ENCODE data around the gene GTPBP2. TPM values are rescaled to one million over a fixed set of nuclear protein-coding genes. Genes with fewer than 3 reads are reported as not detected.

Gene GTPBP2
- total and polyA plus RNA-seq, 2 of the 13 experiments (the other 11 are each of a cell fraction or from before 2014, with no cell fraction given): 26.9 to 88.2 TPM

DNA sequence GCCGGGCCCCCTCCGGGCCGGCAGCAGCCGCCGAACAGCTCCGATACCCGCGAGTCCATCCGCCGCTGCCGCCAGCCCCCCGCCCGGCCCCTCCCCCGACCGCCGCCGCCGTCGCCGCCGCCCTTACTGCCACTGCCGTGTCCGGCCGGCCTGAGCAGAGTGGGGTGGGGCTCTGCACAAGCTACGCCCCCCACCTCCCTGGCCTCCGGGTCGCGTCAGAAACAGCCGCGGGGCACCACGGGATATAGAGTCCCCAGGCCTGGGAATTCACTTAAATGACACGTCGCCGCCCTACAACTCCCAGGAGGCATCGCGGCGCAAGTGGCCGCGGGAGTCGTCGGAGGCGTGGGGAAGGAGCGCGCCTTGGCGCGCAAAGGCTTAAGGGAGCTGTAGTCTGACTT, at the start of gene GTPBP2 (continued):
- no peak for TF ChIP-seq MXD4 (CRISPR knock-in tag; IDR thresholded peaks at IDR 0.05)
- TF ChIP-seq KDM6A (CRISPR knock-in tag; IDR thresholded peaks at IDR 0.05; ENCODE audit: low read depth): no peak
- TF ChIP-seq, protein P1, sequence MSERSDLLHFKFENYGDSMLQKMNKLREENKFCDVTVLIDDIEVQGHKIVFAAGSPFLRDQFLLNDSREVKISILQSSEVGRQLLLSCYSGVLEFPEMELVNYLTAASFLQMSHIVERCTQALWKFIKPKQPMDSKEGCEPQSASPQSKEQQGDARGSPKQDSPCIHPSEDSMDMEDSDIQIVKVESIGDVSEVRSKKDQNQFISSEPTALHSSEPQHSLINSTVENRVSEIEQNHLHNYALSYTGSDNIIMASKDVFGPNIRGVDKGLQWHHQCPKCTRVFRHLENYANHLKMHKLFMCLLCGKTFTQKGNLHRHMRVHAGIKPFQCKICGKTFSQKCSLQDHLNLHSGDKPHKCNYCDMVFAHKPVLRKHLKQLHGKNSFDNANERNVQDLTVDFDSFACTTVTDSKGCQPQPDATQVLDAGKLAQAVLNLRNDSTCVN (CRISPR knock-in tag; IDR thresholded peaks at IDR 0.05; ENCODE audit: borderline replicate concordance): no peak
- TF ChIP-seq ZNF232 (CRISPR knock-in tag; IDR thresholded peaks at IDR 0.05; ENCODE audit: borderline replicate concordance): no peak
- no peak for TF ChIP-seq ZNF296 (CRISPR knock-in tag; conservative IDR thresholded peaks at IDR 0.05)
- no peak for TF ChIP-seq ZNF777 (CRISPR knock-in tag; IDR thresholded peaks at IDR 0.05)
- peak; percentile 85 for TF ChIP-seq TEAD3 (CRISPR knock-in tag; optimal IDR thresholded peaks at IDR 0.05; ENCODE audit: borderline replicate concordance)
- TF ChIP-seq ZNF607 (CRISPR knock-in tag; IDR thresholded peaks at IDR 0.05; ENCODE audit: borderline replicate concordance): no peak
- TF ChIP-seq NFYB (CRISPR knock-in tag; IDR thresholded peaks at IDR 0.05): peak; percentile 61; the same call in 1 of the 2 replicates
- TF ChIP-seq, protein P2, sequence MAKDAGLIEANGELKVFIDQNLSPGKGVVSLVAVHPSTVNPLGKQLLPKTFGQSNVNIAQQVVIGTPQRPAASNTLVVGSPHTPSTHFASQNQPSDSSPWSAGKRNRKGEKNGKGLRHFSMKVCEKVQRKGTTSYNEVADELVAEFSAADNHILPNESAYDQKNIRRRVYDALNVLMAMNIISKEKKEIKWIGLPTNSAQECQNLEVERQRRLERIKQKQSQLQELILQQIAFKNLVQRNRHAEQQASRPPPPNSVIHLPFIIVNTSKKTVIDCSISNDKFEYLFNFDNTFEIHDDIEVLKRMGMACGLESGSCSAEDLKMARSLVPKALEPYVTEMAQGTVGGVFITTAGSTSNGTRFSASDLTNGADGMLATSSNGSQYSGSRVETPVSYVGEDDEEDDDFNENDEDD (CRISPR knock-in tag; IDR thresholded peaks at IDR 0.05; ENCODE audit: borderline replicate concordance): peak; percentile 94; the same call in 1 of the 2 replicates
- no peak for TF ChIP-seq KDM5B (CRISPR knock-in tag; IDR thresholded peaks at IDR 0.05; ENCODE audit: borderline replicate concordance)
- no peak for TF ChIP-seq ZNF644 (CRISPR knock-in tag; IDR thresholded peaks at IDR 0.05; ENCODE audit: low read depth)
- no peak for TF ChIP-seq KLF11 (CRISPR knock-in tag; IDR thresholded peaks at IDR 0.05)
- no peak for TF ChIP-seq RARA (CRISPR knock-in tag; IDR thresholded peaks at IDR 0.05)
- TF ChIP-seq HMGA1 (CRISPR knock-in tag; conservative IDR thresholded peaks at IDR 0.05): no peak
- no peak for TF ChIP-seq MTF2 (CRISPR knock-in tag; IDR thresholded peaks at IDR 0.05; ENCODE audit: borderline replicate concordance)
- no peak for TF ChIP-seq ZNF383 (CRISPR knock-in tag; IDR thresholded peaks at IDR 0.05; ENCODE audit: borderline replicate concordance)
- no peak for TF ChIP-seq SOX13 (IDR thresholded peaks at IDR 0.05)
- peak in 1 of 2 experiments; percentile 15; a peak in 1 of 4 replicates for TF ChIP-seq SOX13 (CRISPR knock-in tag; conservative IDR thresholded peaks at IDR 0.05 in 1 of 2, IDR thresholded peaks at IDR 0.05 in 1 of 2)
- no peak for TF ChIP-seq ZNF430 (CRISPR knock-in tag; IDR thresholded peaks at IDR 0.05)
- TF ChIP-seq ZNF562 (CRISPR knock-in tag; IDR thresholded peaks at IDR 0.05; ENCODE audit: borderline replicate concordance): no peak
- peak; percentile 57; the same call in 1 of the 2 replicates for TF ChIP-seq HDAC1 (CRISPR knock-in tag; IDR thresholded peaks at IDR 0.05)
- TF ChIP-seq, protein P3, sequence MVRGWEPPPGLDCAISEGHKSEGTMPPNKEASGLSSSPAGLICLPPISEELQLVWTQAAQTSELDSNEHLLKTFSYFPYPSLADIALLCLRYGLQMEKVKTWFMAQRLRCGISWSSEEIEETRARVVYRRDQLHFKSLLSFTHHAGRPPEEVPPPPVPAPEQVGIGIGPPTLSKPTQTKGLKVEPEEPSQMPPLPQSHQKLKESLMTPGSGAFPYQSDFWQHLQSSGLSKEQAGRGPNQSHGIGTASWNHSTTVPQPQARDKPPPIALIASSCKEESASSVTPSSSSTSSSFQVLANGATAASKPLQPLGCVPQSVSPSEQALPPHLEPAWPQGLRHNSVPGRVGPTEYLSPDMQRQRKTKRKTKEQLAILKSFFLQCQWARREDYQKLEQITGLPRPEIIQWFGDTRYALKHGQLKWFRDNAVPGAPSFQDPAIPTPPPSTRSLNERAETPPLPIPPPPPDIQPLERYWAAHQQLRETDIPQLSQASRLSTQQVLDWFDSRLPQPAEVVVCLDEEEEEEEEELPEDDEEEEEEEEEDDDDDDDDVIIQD (CRISPR knock-in tag; IDR thresholded peaks at IDR 0.05; ENCODE audit: low read depth): peak; percentile 89; the same call in 1 of the 2 replicates
- no peak for TF ChIP-seq MEIS2 (CRISPR knock-in tag; IDR thresholded peaks at IDR 0.05)
- TF ChIP-seq ZFP90 (CRISPR knock-in tag; IDR thresholded peaks at IDR 0.05; ENCODE audit: borderline replicate concordance): no peak
- TF ChIP-seq ZNF124 (CRISPR knock-in tag; IDR thresholded peaks at IDR 0.05): no peak
- no peak for TF ChIP-seq RCOR2 (CRISPR knock-in tag; IDR thresholded peaks at IDR 0.05)
- no peak for TF ChIP-seq HMG20A (CRISPR knock-in tag; IDR thresholded peaks at IDR 0.05; ENCODE audit: borderline replicate concordance)
